Activated CD8-positive, alpha-beta memory T cell treated with anti-CD3 and anti-CD28 coated beads, Interleukin-2, amount 50 U/mL, for 24 hours (primary cell): ENCODE measurements around the gene POR.
"Not testable (repeated sequence)": the region's sequence is repeated elsewhere in the genome, so short reads cannot be mapped to it uniquely, and the experiment has no call there.

Experiments used
- DNase-seq: peaks from one replicate; pipeline ENCODE4 v3.0.0-alpha.2; 2020; ENCODE audit errors: extremely low read depth

The POR gene

GRCh38 chr7:75885036-75885435 is 29.9 kb upstream of the POR start:
- no peak for DNase-seq

GRCh38 chr7:75887669-75888369 is 27.1 kb upstream of the POR start:
- DNase-seq = no peak

GRCh38 chr7:75888464-75889222 is 26.3 kb upstream of the POR start:
- no peak for DNase-seq

- DNase-seq = no peak
These were observed 25.6 kb upstream of the POR start for GRCh38 chr7:75889223-75889825.

- DNase-seq = no peak
These were observed 25.1 kb upstream of the POR start for GRCh38 chr7:75889826-75890225.

GRCh38 chr7:75891237-75891636 is 23.7 kb upstream of the POR start:
- not testable (repeated sequence) for DNase-seq

GRCh38 chr7:75891815-75892411 is 23.0 kb upstream of the POR start:
- DNase-seq = no peak

GRCh38 chr7:75892634-75893272 is 22.2 kb upstream of the POR start:
- no peak for DNase-seq

- no peak for DNase-seq
These were observed 18.1 kb upstream of the POR start for GRCh38 chr7:75896803-75897327.

GRCh38 chr7:75900617-75901315 is 14.2 kb upstream of the POR start:
- no peak for DNase-seq

GRCh38 chr7:75905785-75906604 is 9.0 kb upstream of the POR start:
- no peak for DNase-seq

- no peak for DNase-seq
These were observed 7.8 kb upstream of the POR start for GRCh38 chr7:75906991-75907667.

- not testable (repeated sequence) for DNase-seq
These were observed 7.3 kb upstream of the POR start for GRCh38 chr7:75907668-75908039.

GRCh38 chr7:75909521-75910132 is 5.3 kb upstream of the POR start:
- DNase-seq = no peak

GRCh38 chr7:75911186-75911585 is 3.8 kb upstream of the POR start:
- DNase-seq = not testable (repeated sequence)

- DNase-seq = no peak
These were observed 1.5 kb upstream of the POR start for GRCh38 chr7:75913437-75913836.

GRCh38 chr7:75914169-75914654 is 743 bp upstream of the POR start:
- DNase-seq = no peak

GRCh38 chr7:75915416-75916156 is 631 bp downstream of the POR start:
- no peak for DNase-seq
